Caco-2 (cell line): ENCODE measurements around the gene BCAS3. TPM values are rescaled to one million over a fixed set of nuclear protein-coding genes. Genes with fewer than 3 reads are reported as not detected.

ENCODE experiments used
- BruUV-seq: library from RNA; stranded (reverse); fragments of 400-500 nt; replicated peaks from 2 replicates; lab custom pipeline; 2021; lab: Mats Ljungman, UMichigan
- CTCF ChIA-PET: fragments of 300-600 bp; sonication (Branson Sonifier 250); formaldehyde crosslinking; loops from one replicate; lab custom pipeline; 2022; ENCODE audit warnings: antibody characterized with exemption; lab: Charles Lee
- POLR2A ChIA-PET: fragments of 300-600 bp; sonication (Branson Sonifier 250); formaldehyde crosslinking; loops from one replicate; lab custom pipeline; 2022; ENCODE audit warnings: antibody characterized with exemption; lab: Charles Lee
- DNase-seq, 2 experiments: peaks; one replicate each; pipeline versions ENCODE4 v3.0.0 to v3.0.0-alpha.2; 2020 to 2022
- H3K27me3 ChIP-seq: replicated peaks from 2 replicates; pipeline ENCODE4 v1.6.0; 2011; ENCODE audit warnings: low read length; ENCODE audit not compliant: control insufficient read depth, insufficient read depth
- H3K36me3 ChIP-seq: 2 replicates; pipeline ENCODE4 v1.5.1; 2011; ENCODE audit warnings: low read length; ENCODE audit not compliant: control insufficient read depth, insufficient read depth
- H3K4me1 ChIP-seq: fragments of 250-450 bp; sonication (Bioruptor Pico); 2 replicates; pipeline ENCODE4 v1.5.1; 2020; ENCODE audit warnings: mild to moderate bottlenecking
- H3K4me3 ChIP-seq: 2 replicates; pipeline ENCODE4 v1.5.1; 2011; ENCODE audit warnings: low read depth, mild to moderate bottlenecking, control low read depth, low read length
- H3K9me3 ChIP-seq: fragments of 250-450 bp; sonication (Bioruptor Pico); 2 replicates; pipeline ENCODE4 v1.5.1; 2020; ENCODE audit warnings: mild to moderate bottlenecking, moderate library complexity
- H3K27ac Mint-ChIP-seq: one replicate; pipeline ENCODE4 v1.8.0; 2022; ENCODE audit warnings: mixed read lengths; ENCODE audit not compliant: unreplicated experiment
- H3K27me3 Mint-ChIP-seq: one replicate; pipeline ENCODE4 v1.8.0; 2022; ENCODE audit warnings: mixed read lengths; ENCODE audit not compliant: insufficient read depth, unreplicated experiment
- H3K36me3 Mint-ChIP-seq: one replicate; pipeline ENCODE4 v1.8.0; 2022; ENCODE audit warnings: mild to moderate bottlenecking, mixed read lengths; ENCODE audit not compliant: insufficient read depth, unreplicated experiment
- H3K4me1 Mint-ChIP-seq: one replicate; pipeline ENCODE4 v1.8.0; 2022; ENCODE audit warnings: low read depth, mixed read lengths; ENCODE audit not compliant: unreplicated experiment
- H3K4me3 Mint-ChIP-seq: one replicate; pipeline ENCODE4 v1.8.0; 2022; ENCODE audit warnings: mild to moderate bottlenecking, moderate library complexity, mixed read lengths; ENCODE audit not compliant: unreplicated experiment
- H3K9me3 Mint-ChIP-seq: one replicate; pipeline ENCODE4 v1.8.0; 2022; ENCODE audit warnings: mixed read lengths; ENCODE audit not compliant: unreplicated experiment
- CTCF ChIP-seq, 2 experiments: fragments of 200-600 bp in 1 of 2; IDR thresholded peaks; 1 replicate in 1 of 2; 2 replicates in 1 of 2; pipeline versions ENCODE4 v1.5.1 to v1.8.0; 2011 to 2022; ENCODE audit warnings: antibody characterized with exemption in 1 of 2, control low read depth in 1 of 2, inconsistent platforms in 1 of 2, low read depth in 1 of 2, low read length in 1 of 2, mild to moderate bottlenecking in 1 of 2, moderate library complexity in 1 of 2; ENCODE audit not compliant: insufficient read depth in 1 of 2, severe bottlenecking in 1 of 2, unreplicated experiment in 1 of 2
- intact Hi-C: fragments of 100-400 bp; cut with micrococcal nuclease; formaldehyde crosslinking; loops from one replicate; pipeline ENCODE4 v1.10.0; 2022; ENCODE audit not compliant: unreplicated experiment
- total RNA-seq: library from RNA; stranded (reverse); gene quantifications from 2 replicates; pipeline ENCODE4 v1.2.3, GENCODE V29; 2022

BCAS3 gene
- total RNA-seq, 1 experiment from 2014 or later = 44.1 TPM

GRCh38 chr17:61064087-61064951 is 386.7 kb downstream of the BCAS3 start:
- Mint-ChIP-seq H3K27me3 (no peaks in the 10 kb centered on the region), H3K4me3 (no peak overlapping the region), H3K27ac (no peak overlapping the region), H3K36me3 (no peaks in the 10 kb centered on the region), H3K9me3 (peaks cover 9% of the 10 kb centered on the region), H3K4me1 (peaks cover 7% of the 10 kb centered on the region)
- ChIA-PET CTCF (no interaction called here), POLR2A (no interaction called here)
- H3K27me3 ChIP-seq = no peaks in the 10 kb centered on the region
- H3K4me3 ChIP-seq = no peak overlapping the region
- BruUV-seq = no TSS peak
- H3K36me3 ChIP-seq = no peaks in the 10 kb centered on the region; the same call in 1 of the 2 replicates
- H3K4me1 ChIP-seq = peaks cover 22% of the 10 kb centered on the region
- intact Hi-C loops = no loop called here
- no peak for DNase-seq
- no peak for TF ChIP-seq CTCF (IDR thresholded peaks at IDR 0.05; ENCODE audit: insufficient read depth in 1 of 2, low read depth in 1 of 2, low read length in 1 of 2, severe bottlenecking in 1 of 2, unreplicated experiment in 1 of 2)
- H3K9me3 ChIP-seq = 0 out of 2 replicates have a peak, but pooled peaks cover 6% of the 10 kb centered on the region

- peak overlapping the region; percentile 24 for H3K4me3 Mint-ChIP-seq
- no peaks in the 10 kb centered on the region for H3K27me3 Mint-ChIP-seq
- peak in 1 of 2 experiments; percentile 14 for DNase-seq
- peaks cover 22% of the 10 kb centered on the region for H3K4me1 ChIP-seq
- CTCF ChIA-PET = interaction anchor here (0.7 kb wide), 1 partner anchor 329 kb away, joined by 3 read pairs; no protein-coding TSS in a partner anchor
- H3K36me3 Mint-ChIP-seq = no peaks in the 10 kb centered on the region
- no TSS peak for BruUV-seq
- H3K9me3 Mint-ChIP-seq = peaks cover 11% of the 10 kb centered on the region
- no peak overlapping the region for H3K4me3 ChIP-seq
- H3K9me3 ChIP-seq = 0 out of 2 replicates have a peak, but pooled peaks cover 6% of the 10 kb centered on the region
- no peak for TF ChIP-seq CTCF (IDR thresholded peaks at IDR 0.05; ENCODE audit: insufficient read depth in 1 of 2, low read depth in 1 of 2, low read length in 1 of 2, severe bottlenecking in 1 of 2, unreplicated experiment in 1 of 2)
- H3K4me1 Mint-ChIP-seq = peaks cover 7% of the 10 kb centered on the region
- POLR2A ChIA-PET = interaction anchor here (1.0 kb wide), 1 partner anchor 466 kb away, joined by 7 read pairs; the partner anchor contains the start of gene PPM1D
- H3K36me3 ChIP-seq = no peaks in the 10 kb centered on the region; the same call in 1 of the 2 replicates
- intact Hi-C loops = no loop called here
- no peaks in the 10 kb centered on the region for H3K27me3 ChIP-seq
- H3K27ac Mint-ChIP-seq = peak overlapping the region; percentile 63
Observed at GRCh38 chr17:61065263-61065773, 387.7 kb downstream of the BCAS3 start.

GRCh38 chr17:61066062-61066461 is 388.4 kb downstream of the BCAS3 start:
- CTCF ChIA-PET = no interaction called here
- no peak for TF ChIP-seq CTCF (IDR thresholded peaks at IDR 0.05; ENCODE audit: insufficient read depth in 1 of 2, low read depth in 1 of 2, low read length in 1 of 2, severe bottlenecking in 1 of 2, unreplicated experiment in 1 of 2)

More at GRCh38 chr17:61066062-61066461, 388.4 kb downstream of the BCAS3 start:
- Mint-ChIP-seq H3K4me1 (peaks cover 7% of the 10 kb centered on the region), H3K27ac (no peak overlapping the region), H3K27me3 (no peaks in the 10 kb centered on the region), H3K9me3 (peaks cover 11% of the 10 kb centered on the region), H3K36me3 (no peaks in the 10 kb centered on the region), H3K4me3 (no peak overlapping the region)
- Histone ChIP-seq H3K4me3 (no peak overlapping the region), H3K27me3 (no peaks in the 10 kb centered on the region), H3K9me3 (0 out of 2 replicates have a peak, but pooled peaks cover 6% of the 10 kb centered on the region), H3K36me3 (no peaks in the 10 kb centered on the region; the same call in 1 of the 2 replicates), H3K4me1 (peaks cover 22% of the 10 kb centered on the region)
- POLR2A ChIA-PET = no interaction called here
- DNase-seq = no peak
- BruUV-seq = no TSS peak
- intact Hi-C loops = no loop called here
